Lower leg skin (tissue), 3 donors: ENCODE measurements around the gene VCP.

Experiments
- POLR2A ChIP-seq, 2 donors: fragments of 450-650 bp; IDR thresholded peaks; one replicate each; pipeline ENCODE4 v1.6.1; 2016 to 2017; ENCODE audit warnings: antibody characterized with exemption in 2 of 2, mild to moderate bottlenecking in 1 of 2, moderate library complexity in 1 of 2
- TF ChIP-seq, protein P1 (sequence below), 3 donors: fragments of 450-650 bp; IDR thresholded peaks; one replicate each; pipeline ENCODE4 v1.5.1; 2016; ENCODE audit warnings: antibody characterized with exemption in 3 of 3, mild to moderate bottlenecking in 3 of 3, moderate library complexity in 2 of 3

DNA sequence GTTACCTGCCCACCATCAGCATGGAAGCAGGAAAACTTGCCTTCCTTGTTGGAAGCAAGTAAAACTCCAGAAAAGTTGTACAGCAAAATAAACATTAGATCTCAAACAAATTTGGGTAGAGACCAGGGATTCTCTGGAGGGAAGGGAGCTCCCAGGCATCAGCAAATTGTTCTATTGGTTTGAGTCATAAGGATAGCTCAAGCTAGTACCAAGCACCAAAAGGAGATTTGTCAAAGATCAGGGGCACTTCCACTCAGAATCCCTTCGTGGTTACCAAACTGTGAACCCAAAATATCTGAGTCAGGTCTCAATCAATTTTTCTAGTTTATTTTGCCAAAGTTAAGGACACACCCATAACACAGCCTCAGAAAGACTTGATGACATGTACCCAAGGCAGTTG, 45.1 kb downstream of the VCP start:
- TF ChIP-seq, protein P1, sequence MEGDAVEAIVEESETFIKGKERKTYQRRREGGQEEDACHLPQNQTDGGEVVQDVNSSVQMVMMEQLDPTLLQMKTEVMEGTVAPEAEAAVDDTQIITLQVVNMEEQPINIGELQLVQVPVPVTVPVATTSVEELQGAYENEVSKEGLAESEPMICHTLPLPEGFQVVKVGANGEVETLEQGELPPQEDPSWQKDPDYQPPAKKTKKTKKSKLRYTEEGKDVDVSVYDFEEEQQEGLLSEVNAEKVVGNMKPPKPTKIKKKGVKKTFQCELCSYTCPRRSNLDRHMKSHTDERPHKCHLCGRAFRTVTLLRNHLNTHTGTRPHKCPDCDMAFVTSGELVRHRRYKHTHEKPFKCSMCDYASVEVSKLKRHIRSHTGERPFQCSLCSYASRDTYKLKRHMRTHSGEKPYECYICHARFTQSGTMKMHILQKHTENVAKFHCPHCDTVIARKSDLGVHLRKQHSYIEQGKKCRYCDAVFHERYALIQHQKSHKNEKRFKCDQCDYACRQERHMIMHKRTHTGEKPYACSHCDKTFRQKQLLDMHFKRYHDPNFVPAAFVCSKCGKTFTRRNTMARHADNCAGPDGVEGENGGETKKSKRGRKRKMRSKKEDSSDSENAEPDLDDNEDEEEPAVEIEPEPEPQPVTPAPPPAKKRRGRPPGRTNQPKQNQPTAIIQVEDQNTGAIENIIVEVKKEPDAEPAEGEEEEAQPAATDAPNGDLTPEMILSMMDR (IDR thresholded peaks at IDR 0.05): no peak
- no peak for TF ChIP-seq POLR2A (IDR thresholded peaks at IDR 0.05)
